Endometrial microvascular endothelial cells (primary cell): Measurements from ENCODE around the gene COX6A2. TPM values are rescaled to one million over a fixed set of nuclear protein-coding genes. Genes with fewer than 3 reads are reported as not detected.

Experiments
- in situ Hi-C: cut with HindIII; loops from 2 replicates; pipeline ENCODE4 v1.10.0; 2017; ENCODE audit warnings: low sequenced_read_pairs, low pct_unique_long_range_greater_than_20kb; ENCODE audit errors: inconsistent ontology term
- total RNA-seq: library from RNA; depleted of rRNA; stranded (reverse); fragments of >200 nt; gene quantifications from one replicate; pipeline ENCODE4 v1.2.3, GENCODE V29; 2015; ENCODE audit errors: inconsistent ontology term

The COX6A2 gene
- total RNA-seq, 1 donor from 2014 or later, result not detected

GRCh38 chr16:31416371-31416770 lies 11.8 kb downstream of the COX6A2 start:
- in situ Hi-C loops, result no loop called here

- in situ Hi-C loops, result no loop called here
These were observed 13.5 kb downstream of the COX6A2 start for GRCh38 chr16:31414706-31415105.

GRCh38 chr16:31413943-31414342 lies 14.2 kb downstream of the COX6A2 start:
- in situ Hi-C loops, result no loop called here

GRCh38 chr16:31413381-31413780 lies 14.8 kb downstream of the COX6A2 start:
- in situ Hi-C loops, result no loop called here

- in situ Hi-C loops, result no loop called here
These were observed 15.4 kb downstream of the COX6A2 start for GRCh38 chr16:31412750-31413149.

- in situ Hi-C loops, result no loop called here
These were observed 16.9 kb downstream of the COX6A2 start for GRCh38 chr16:31411024-31411844.

GRCh38 chr16:31410082-31410481 lies 18.1 kb downstream of the COX6A2 start:
- in situ Hi-C loops, result no loop called here

GRCh38 chr16:31409433-31409832 lies 18.7 kb downstream of the COX6A2 start:
- in situ Hi-C loops, result no loop called here

- in situ Hi-C loops, result no loop called here
These were observed 20.8 kb downstream of the COX6A2 start for GRCh38 chr16:31407406-31407805.

- in situ Hi-C loops, result no loop called here
These were observed 23.7 kb downstream of the COX6A2 start for GRCh38 chr16:31404353-31405064.

- in situ Hi-C loops, result no loop called here
These were observed 24.4 kb downstream of the COX6A2 start for GRCh38 chr16:31403590-31404352.

- in situ Hi-C loops, result no loop called here
These were observed 25.5 kb downstream of the COX6A2 start for GRCh38 chr16:31402687-31403086.

GRCh38 chr16:31401436-31401835 lies 26.7 kb downstream of the COX6A2 start:
- in situ Hi-C loops, result no loop called here

- in situ Hi-C loops, result no loop called here
These were observed 28.0 kb downstream of the COX6A2 start for GRCh38 chr16:31400191-31400590.

- in situ Hi-C loops, result no loop called here
These were observed 30.5 kb downstream of the COX6A2 start for GRCh38 chr16:31397701-31398100.

GRCh38 chr16:31397096-31397660 lies 31.0 kb downstream of the COX6A2 start:
- in situ Hi-C loops, result no loop called here

GRCh38 chr16:31395647-31396046 lies 32.5 kb downstream of the COX6A2 start:
- in situ Hi-C loops, result no loop called here

GRCh38 chr16:31393056-31393455 lies 35.1 kb downstream of the COX6A2 start, which contains the start of gene ITGAD:
ITGAD (plus strand) TSS chr16:31393335; CDS start chr16:31393361, 26 bp downstream.
- in situ Hi-C loops, result no loop called here

GRCh38 chr16:31390504-31391041 lies 37.6 kb downstream of the COX6A2 start:
- in situ Hi-C loops, result no loop called here
